MM.1S (cell line): ENCODE data around the gene TXNDC9.

ENCODE experiments used
- DNase-seq: peaks from one replicate; pipeline ENCODE4 v3.0.0-alpha.2; 2015
- H2AFZ ChIP-seq: fragments of 300-600 bp; sonication (generic); 2 replicates; pipeline ENCODE4 v1.6.0; 2016; ENCODE audit warnings: antibody characterized with exemption, low read length
- H3F3A ChIP-seq: fragments of 300-600 bp; sonication (generic); 2 replicates; pipeline ENCODE4 v1.6.1; 2016; ENCODE audit warnings: mild to moderate bottlenecking, antibody characterized with exemption, low read length, moderate library complexity, mixed read lengths; ENCODE audit not compliant: insufficient read depth
- H3K27ac ChIP-seq: fragments of 300-600 bp; sonication (generic); 2 replicates; pipeline ENCODE4 v1.5.1; 2016; ENCODE audit warnings: mild to moderate bottlenecking, low read length
- H3K27me3 ChIP-seq: fragments of 300-600 bp; sonication (generic); replicated peaks from 2 replicates; pipeline ENCODE4 v1.6.0; 2016; ENCODE audit warnings: low read length; ENCODE audit not compliant: insufficient read depth
- H3K36me3 ChIP-seq: fragments of 300-600 bp; sonication (generic); replicated peaks from 2 replicates; pipeline ENCODE4 v1.6.1; 2016; ENCODE audit warnings: mild to moderate bottlenecking, low read length, mixed read lengths; ENCODE audit not compliant: insufficient read depth
- H3K4me1 ChIP-seq: fragments of 300-600 bp; sonication (generic); 2 replicates; pipeline ENCODE4 v1.6.1; 2016; ENCODE audit warnings: low read length, mixed read lengths
- H3K4me2 ChIP-seq: fragments of 300-600 bp; sonication (generic); 2 replicates; pipeline ENCODE4 v1.6.0; 2016; ENCODE audit warnings: low read depth, low read length
- H3K4me3 ChIP-seq: fragments of 300-600 bp; sonication (generic); 2 replicates; pipeline ENCODE4 v1.5.1; 2016; ENCODE audit warnings: low read length, mixed read lengths
- H3K79me2 ChIP-seq: fragments of 300-600 bp; sonication (generic); 2 replicates; pipeline ENCODE4 v1.6.1; 2016; ENCODE audit warnings: mixed run types, low read length, mixed read lengths
- H3K9ac ChIP-seq: fragments of 300-600 bp; sonication (generic); 2 replicates; pipeline ENCODE4 v1.6.1; 2016; ENCODE audit warnings: low read length, mixed read lengths
- H3K9me2 ChIP-seq: fragments of 300-600 bp; sonication (generic); replicated peaks from 2 replicates; pipeline ENCODE4 v1.6.1; 2016; ENCODE audit warnings: mild to moderate bottlenecking, low read length, mixed read lengths; ENCODE audit not compliant: insufficient read depth
- H3K9me3 ChIP-seq: fragments of 300-600 bp; sonication (generic); replicated peaks from 2 replicates; pipeline ENCODE4 v1.6.1; 2016; ENCODE audit warnings: mild to moderate bottlenecking, low read length, mixed read lengths; ENCODE audit not compliant: insufficient read depth
- H4K20me1 ChIP-seq: fragments of 300-600 bp; sonication (generic); 2 replicates; pipeline ENCODE4 v1.6.1; 2016; ENCODE audit warnings: mild to moderate bottlenecking, low read length, moderate library complexity, mixed read lengths; ENCODE audit not compliant: insufficient read depth
- CTCF ChIP-seq: fragments of 300-600 bp; sonication (generic); IDR thresholded peaks from 2 replicates; pipeline ENCODE4 v1.5.1; 2016; ENCODE audit warnings: antibody characterized with exemption, low read length, mixed read lengths
- EZH2 ChIP-seq: fragments of 300-600 bp; sonication (generic); optimal IDR thresholded peaks from 2 replicates; pipeline ENCODE3; 2017; ENCODE audit warnings: low read depth, mild to moderate bottlenecking, antibody characterized with exemption, low read length, mixed read lengths
- EZH2phosphoT487 ChIP-seq: fragments of 300-600 bp; sonication (generic); IDR thresholded peaks from 2 replicates; pipeline ENCODE4 v1.6.1; 2018; ENCODE audit warnings: antibody characterized with exemption, low read length

The TXNDC9 gene

GRCh38 chr2:99377879-99378278 is 41.7 kb upstream of the TXNDC9 start:
- Histone ChIP-seq H3K4me3 (no peak overlapping the region), H4K20me1 (peaks cover 9% of the 10 kb centered on the region; the same call in 1 of the 2 replicates), H3K36me3 (peaks cover 20% of the 10 kb centered on the region; the same call in 1 of the 2 replicates), H3K27me3 (no peaks in the 10 kb centered on the region), H3F3A (peaks cover 6% of the 10 kb centered on the region; the same call in 1 of the 2 replicates), H3K9me2 (no peaks in the 10 kb centered on the region), H2AFZ (no peak overlapping the region), H3K4me2 (no peak overlapping the region; the same call in 1 of the 2 replicates), H3K9me3 (no peaks in the 10 kb centered on the region), H3K9ac (no peak overlapping the region), H3K27ac (no peak overlapping the region), H3K79me2 (no peaks in the 10 kb centered on the region; the same call in 1 of the 2 replicates), H3K4me1 (peaks cover 26% of the 10 kb centered on the region)
- DNase-seq, result peak; percentile 27
- TF ChIP-seq EZH2phosphoT487 (no peak), CTCF (no peak), EZH2 (no peak)

- Histone ChIP-seq H3K4me3 (no peak overlapping the region), H3K9ac (no peak overlapping the region), H3K27me3 (no peaks in the 10 kb centered on the region), H3K9me3 (no peaks in the 10 kb centered on the region), H3K4me2 (no peak overlapping the region), H3K9me2 (no peaks in the 10 kb centered on the region), H3K36me3 (peaks cover 20% of the 10 kb centered on the region; the same call in 1 of the 2 replicates), H3K27ac (no peak overlapping the region), H3F3A (peaks cover 6% of the 10 kb centered on the region; the same call in 1 of the 2 replicates), H4K20me1 (peaks cover 9% of the 10 kb centered on the region; the same call in 1 of the 2 replicates), H2AFZ (no peak overlapping the region), H3K4me1 (peaks cover 26% of the 10 kb centered on the region), H3K79me2 (no peaks in the 10 kb centered on the region; the same call in 1 of the 2 replicates)
- DNase-seq, result no peak
- TF ChIP-seq CTCF (no peak), EZH2phosphoT487 (no peak), EZH2 (no peak)
Observed at GRCh38 chr2:99376254-99376864, 40.2 kb upstream of the TXNDC9 start.

- H3K36me3 ChIP-seq, result peaks cover 17% of the 10 kb centered on the region; the same call in 1 of the 2 replicates
- H3K4me3 ChIP-seq, result no peak overlapping the region
- H3K9me3 ChIP-seq, result no peaks in the 10 kb centered on the region
- no peaks in the 10 kb centered on the region; the same call in 1 of the 2 replicates for H3K79me2 ChIP-seq
- H3K4me1 ChIP-seq, result peaks cover 17% of the 10 kb centered on the region
- peaks cover under 1% of the 10 kb centered on the region; the same call in 1 of the 2 replicates for H3F3A ChIP-seq
- TF ChIP-seq EZH2phosphoT487 (no peak), CTCF (no peak), EZH2 (no peak)
- H2AFZ ChIP-seq, result no peak overlapping the region
- H3K27ac ChIP-seq, result no peak overlapping the region
- H4K20me1 ChIP-seq, result peaks cover 5% of the 10 kb centered on the region; the same call in 1 of the 2 replicates
- no peaks in the 10 kb centered on the region for H3K27me3 ChIP-seq
- no peak overlapping the region for H3K9ac ChIP-seq
- DNase-seq, result no peak
- no peak overlapping the region for H3K4me2 ChIP-seq
- no peaks in the 10 kb centered on the region for H3K9me2 ChIP-seq
Observed at GRCh38 chr2:99374747-99375146, 38.6 kb upstream of the TXNDC9 start.
